CD4-positive, alpha-beta memory T cell (primary cell): ENCODE results near the gene EPHB2. TPM values are rescaled to one million over a fixed set of nuclear protein-coding genes. Genes with fewer than 3 reads are reported as not detected.
"Not testable (repeated sequence)": the region's sequence is repeated elsewhere in the genome, so short reads cannot be mapped to it uniquely, and the experiment has no call there.

Experiments used
- CTCF ChIA-PET: fragments of 350-600 bp; sonication (Branson Sonifier 250); formaldehyde crosslinking; loops from one replicate; lab custom pipeline; 2021; ENCODE audit warnings: inconsistent platforms; ENCODE audit not compliant: partially characterized antibody; lab: Charles Lee
- POLR2A ChIA-PET: fragments of 350-600 bp; sonication (Branson Sonifier 250); formaldehyde crosslinking; loops from one replicate; lab custom pipeline; 2021; ENCODE audit not compliant: partially characterized antibody; lab: Charles Lee
- DNase-seq, 5 donors: peaks; one replicate each; pipeline versions ENCODE4 v3.0.0 to v3.0.0-alpha.2; 2020 to 2022; ENCODE audit warnings: mixed read lengths in 1 of 5
- H3K27ac ChIP-seq: one replicate; pipeline ENCODE4 v1.7.0; 2013; ENCODE audit warnings: low read depth, low read length
- H3K27me3 ChIP-seq: 2 replicates; pipeline ENCODE4 v1.7.0; 2013; ENCODE audit warnings: mild to moderate bottlenecking, low read length, moderate library complexity; ENCODE audit not compliant: insufficient read depth
- H3K36me3 ChIP-seq: 2 replicates; pipeline ENCODE4 v1.7.0; 2013; ENCODE audit warnings: mild to moderate bottlenecking, low read length, moderate library complexity; ENCODE audit not compliant: insufficient read depth
- H3K4me1 ChIP-seq: 2 replicates; pipeline ENCODE4 v1.7.0; 2013; ENCODE audit warnings: mild to moderate bottlenecking, low read length, moderate library complexity; ENCODE audit not compliant: insufficient read depth
- H3K4me3 ChIP-seq, 2 donors: one replicate each; pipeline ENCODE4 v1.7.0; 2013; ENCODE audit warnings: low read length in 2 of 2, mild to moderate bottlenecking in 1 of 2
- H3K9me3 ChIP-seq, 2 donors: one replicate each; pipeline ENCODE4 v1.7.0; 2013; ENCODE audit warnings: low read length in 2 of 2, control low read depth in 1 of 2; ENCODE audit not compliant: control insufficient read depth in 1 of 2
- H3K27ac Mint-ChIP-seq, 7 donors: one replicate each; pipeline ENCODE4 v1.8.0; 2020 to 2021; ENCODE audit warnings: mixed read lengths in 7 of 7, mild to moderate bottlenecking in 6 of 7, inconsistent platforms in 3 of 7, moderate library complexity in 3 of 7
- H3K27me3 Mint-ChIP-seq, 2 donors: one replicate each; pipeline ENCODE4 v1.8.0; 2020 to 2021; ENCODE audit warnings: mixed read lengths in 2 of 2
- H3K36me3 Mint-ChIP-seq, 2 donors: one replicate each; pipeline ENCODE4 v1.8.0; 2020 to 2021; ENCODE audit warnings: mixed read lengths in 2 of 2, inconsistent platforms in 1 of 2, mild to moderate bottlenecking in 1 of 2
- H3K4me1 Mint-ChIP-seq, 4 donors: one replicate each; pipeline ENCODE4 v1.8.0; 2020 to 2021; ENCODE audit warnings: mixed read lengths in 4 of 4, mild to moderate bottlenecking in 1 of 4
- H3K4me3 Mint-ChIP-seq, 8 donors: one replicate each; pipeline ENCODE4 v1.8.0; 2020 to 2021; ENCODE audit warnings: mixed read lengths in 8 of 8, mild to moderate bottlenecking in 7 of 8, moderate library complexity in 6 of 8, inconsistent platforms in 3 of 8
- H3K9me3 Mint-ChIP-seq, 8 donors: one replicate each; pipeline ENCODE4 v1.8.0; 2020 to 2021; ENCODE audit warnings: mixed read lengths in 8 of 8, mild to moderate bottlenecking in 5 of 8, inconsistent platforms in 3 of 8, moderate library complexity in 1 of 8
- intact Hi-C: fragments of 100-400 bp; cut with micrococcal nuclease; formaldehyde crosslinking; loops from one replicate; pipeline ENCODE4 v1.15.1; 2023
- polyA plus RNA-seq, 2 donors: library from polyadenylated mRNA; unstranded; fragments of 300-500 nt; fragmentation: Illumina TruSeq; gene quantifications; one replicate each; pipeline ENCODE4 v1.2.3, GENCODE V29; 2021
- total RNA-seq, 2 experiments: library from RNA; stranded (reverse); gene quantifications; one replicate each; pipeline ENCODE4 v1.2.3, GENCODE V29; 2021

The EPHB2 gene
- total and polyA plus RNA-seq, 4 experiments from 2014 or later = 0.35 to 0.36 TPM; not detected in 2

- Mint-ChIP-seq H3K4me3 (no peak overlapping the region), H3K27me3 (peaks cover 15 to 25% of the 10 kb centered on the region in 2 donors)
- POLR2A ChIA-PET = interaction anchor here (1.0 kb wide), 1 partner anchor 225 kb away, joined by 3 read pairs; no protein-coding TSS in a partner anchor
Measured at GRCh38 chr1:22704440-22705067, 6.1 kb upstream of the EPHB2 start.

DNA sequence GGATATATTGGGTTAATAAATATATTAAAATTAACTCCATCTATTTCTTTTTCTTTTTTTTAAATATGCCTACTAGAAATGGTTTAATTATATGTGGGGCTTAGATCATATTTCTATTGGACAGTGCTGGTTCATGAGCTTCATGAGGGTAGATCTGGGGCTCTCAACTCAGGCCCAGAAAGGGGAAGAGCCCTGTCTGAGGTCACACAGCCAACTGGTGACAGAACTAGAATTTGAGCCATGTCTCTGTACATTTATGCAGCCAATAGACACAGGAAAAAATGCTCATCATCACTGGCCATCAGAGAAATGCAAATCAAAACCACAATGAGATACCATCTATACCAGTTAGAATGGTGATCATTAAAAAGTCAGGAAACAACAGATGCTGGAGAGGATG is 5.1 kb upstream of the EPHB2 start:
- CTCF ChIA-PET = interaction anchor here (0.8 to 2.2 kb wide), 8 partner anchors 12 to 301 kb away, joined by 3 to 10 read pairs (median 4); no protein-coding TSS in a partner anchor
- H3K36me3 ChIP-seq = no peaks in the 10 kb centered on the region

More at GRCh38 chr1:22704440-22705067, 6.1 kb upstream of the EPHB2 start:
- Mint-ChIP-seq H3K36me3 (no peaks in the 10 kb centered on the region), H3K27ac (no peak overlapping the region), H3K4me1 (peaks cover 0 to 9% (median under 1%) of the 10 kb centered on the region in 4 donors), H3K9me3 (no peaks in the 10 kb centered on the region)
- no peaks in the 10 kb centered on the region for H3K36me3 ChIP-seq
- intact Hi-C loops = no loop called here
- H3K27me3 ChIP-seq = peaks cover 2% of the 10 kb centered on the region
- CTCF ChIA-PET = interaction anchor here (0.6 to 2.2 kb wide), 18 partner anchors 10 to 300 kb away, joined by 3 to 10 read pairs (median 4); no protein-coding TSS in a partner anchor
- no peaks in the 10 kb centered on the region for H3K4me1 ChIP-seq
- no peaks in the 10 kb centered on the region for H3K9me3 ChIP-seq
- peak; percentile 47 to 69 (median 52) for DNase-seq
- H3K4me3 ChIP-seq = no peak overlapping the region
- H3K27ac ChIP-seq = no peak overlapping the region

GRCh38 chr1:22706100-22706499 is 4.5 kb upstream of the EPHB2 start:
- H3K27ac ChIP-seq, POLR2A ChIA-PET, H3K4me3 Mint-ChIP-seq, H3K9me3 ChIP-seq, H3K27me3 ChIP-seq, H3K27ac Mint-ChIP-seq, H3K4me3 ChIP-seq, H3K9me3 Mint-ChIP-seq, H3K36me3 Mint-ChIP-seq, H3K36me3 ChIP-seq, DNase-seq, H3K4me1 ChIP-seq, intact Hi-C loops: not testable (repeated sequence)
- H3K27me3 Mint-ChIP-seq = peaks cover 17 to 25% of the 10 kb centered on the region in 2 donors
- CTCF ChIA-PET = interaction anchor here (0.8 to 2.2 kb wide), 3 partner anchors 11 to 259 kb away, joined by 3 to 10 read pairs (median 3); no protein-coding TSS in a partner anchor
- H3K4me1 Mint-ChIP-seq = peaks cover 0 to 12% (median 3%) of the 10 kb centered on the region in 4 donors

More for the DNA sequence above, 5.1 kb upstream of the EPHB2 start:
- Histone ChIP-seq H3K4me3 (no peak overlapping the region), H3K4me1 (no peaks in the 10 kb centered on the region), H3K27ac (no peak overlapping the region), H3K9me3 (no peaks in the 10 kb centered on the region), H3K27me3 (peaks cover 6% of the 10 kb centered on the region)
- no peak overlapping the region for H3K4me3 Mint-ChIP-seq
- POLR2A ChIA-PET = no interaction called here
- no peaks in the 10 kb centered on the region for H3K9me3 Mint-ChIP-seq
- H3K36me3 Mint-ChIP-seq = no peaks in the 10 kb centered on the region
- H3K27ac Mint-ChIP-seq = no peak overlapping the region
- H3K27me3 Mint-ChIP-seq = peaks cover 18 to 25% of the 10 kb centered on the region in 2 donors
- peaks cover 0 to 12% (median 3%) of the 10 kb centered on the region in 4 donors for H3K4me1 Mint-ChIP-seq
- no peak for DNase-seq
- intact Hi-C loops = no loop called here

GRCh38 chr1:22708777-22709176 is 1.9 kb upstream of the EPHB2 start:
- intact Hi-C loops = no loop called here
- no peak for DNase-seq
- Histone ChIP-seq H3K27ac (no peak overlapping the region), H3K9me3 (no peaks in the 10 kb centered on the region), H3K36me3 (no peaks in the 10 kb centered on the region), H3K4me1 (peaks cover 9% of the 10 kb centered on the region), H3K27me3 (peaks cover 16% of the 10 kb centered on the region), H3K4me3 (no peak overlapping the region)
- H3K36me3 Mint-ChIP-seq = no peaks in the 10 kb centered on the region
- POLR2A ChIA-PET = no interaction called here
- no peaks in the 10 kb centered on the region for H3K9me3 Mint-ChIP-seq
- peak overlapping the region in 3 of 8 donors; percentile 25 to 56 (median 35) for H3K4me3 Mint-ChIP-seq
- peaks cover 3 to 25% (median 14%) of the 10 kb centered on the region in 4 donors for H3K4me1 Mint-ChIP-seq
- H3K27me3 Mint-ChIP-seq = peaks cover 34 to 45% of the 10 kb centered on the region in 2 donors
- no peak overlapping the region for H3K27ac Mint-ChIP-seq
- CTCF ChIA-PET = interaction anchor here (1.0 kb wide), 1 partner anchor 11 kb away, joined by 3 read pairs; no protein-coding TSS in a partner anchor

DNA sequence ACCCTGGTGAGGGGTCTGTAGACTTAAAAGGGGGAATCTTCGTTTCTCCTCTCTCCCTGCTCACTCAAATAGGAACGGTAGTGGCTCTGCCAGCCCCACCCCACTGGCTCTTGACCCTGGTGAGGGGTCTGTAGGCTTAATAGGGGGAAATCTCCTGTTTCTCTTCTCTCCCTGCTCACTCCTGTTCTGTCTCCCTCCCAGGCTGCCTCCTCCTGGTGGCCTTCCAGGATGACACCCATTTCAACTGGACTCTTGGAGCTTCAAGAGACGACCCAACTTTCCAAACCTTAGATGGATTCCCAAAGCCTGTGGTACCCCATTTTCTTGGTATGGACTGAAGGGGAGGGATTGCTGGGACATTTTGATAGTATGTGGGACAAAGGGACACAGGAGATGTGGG is 1.4 kb upstream of the EPHB2 start:
- H3K4me3 ChIP-seq = no peak overlapping the region
- Mint-ChIP-seq H3K27ac (no peak overlapping the region), H3K36me3 (no peaks in the 10 kb centered on the region), H3K27me3 (peaks cover 38 to 49% of the 10 kb centered on the region in 2 donors), H3K4me1 (peaks cover 3 to 25% (median 14%) of the 10 kb centered on the region in 4 donors), H3K9me3 (no peaks in the 10 kb centered on the region), H3K4me3 (peak overlapping the region in 2 of 8 donors; percentile 58 to 82)
- no peak overlapping the region for H3K27ac ChIP-seq
- CTCF ChIA-PET = no interaction called here
- H3K9me3 ChIP-seq = no peaks in the 10 kb centered on the region
- no peak for DNase-seq
- peaks cover 9% of the 10 kb centered on the region for H3K4me1 ChIP-seq
- POLR2A ChIA-PET = no interaction called here
- H3K27me3 ChIP-seq = peaks cover 20% of the 10 kb centered on the region
- intact Hi-C loops = no loop called here
- H3K36me3 ChIP-seq = no peaks in the 10 kb centered on the region

GRCh38 chr1:22709891-22710700 is 543 bp upstream of the EPHB2 start:
- POLR2A ChIA-PET = no interaction called here
- H3K36me3 ChIP-seq = no peaks in the 10 kb centered on the region
- CTCF ChIA-PET = no interaction called here
- DNase-seq = peak in 3 of 5 donors; percentile 12 to 14 (median 13)
- no peak overlapping the region for H3K27ac ChIP-seq
- Mint-ChIP-seq H3K4me3 (peak overlapping the region in 7 of 8 donors; percentile 40 to 82 (median 73)), H3K9me3 (no peaks in the 10 kb centered on the region), H3K36me3 (no peaks in the 10 kb centered on the region), H3K27ac (no peak overlapping the region), H3K4me1 (peaks cover 3 to 25% (median 14%) of the 10 kb centered on the region in 4 donors), H3K27me3 (peaks cover 40 to 55% of the 10 kb centered on the region in 2 donors)
- H3K9me3 ChIP-seq = no peaks in the 10 kb centered on the region
- H3K4me3 ChIP-seq = no peak overlapping the region
- H3K4me1 ChIP-seq = peaks cover 9% of the 10 kb centered on the region
- intact Hi-C loops = no loop called here
- peaks cover 21% of the 10 kb centered on the region for H3K27me3 ChIP-seq

- peaks cover 9% of the 10 kb centered on the region for H3K4me1 ChIP-seq
- H3K9me3 ChIP-seq = no peaks in the 10 kb centered on the region
- no peak overlapping the region for H3K27ac ChIP-seq
- no peak for DNase-seq
- no peaks in the 10 kb centered on the region for H3K36me3 Mint-ChIP-seq
- H3K27me3 ChIP-seq = peaks cover 21% of the 10 kb centered on the region
- H3K27me3 Mint-ChIP-seq = peaks cover 43 to 55% of the 10 kb centered on the region in 2 donors
- CTCF ChIA-PET = interaction anchor here (1.0 kb wide), 1 partner anchor 8 kb away, joined by 3 read pairs; no protein-coding TSS in a partner anchor
- POLR2A ChIA-PET = no interaction called here
- no peak overlapping the region for H3K4me3 ChIP-seq
- intact Hi-C loops = no loop called here
- no peak overlapping the region for H3K4me3 Mint-ChIP-seq
- peaks cover 3 to 25% (median 14%) of the 10 kb centered on the region in 4 donors for H3K4me1 Mint-ChIP-seq
- no peaks in the 10 kb centered on the region for H3K9me3 Mint-ChIP-seq
- H3K27ac Mint-ChIP-seq = no peak overlapping the region
- H3K36me3 ChIP-seq = no peaks in the 10 kb centered on the region
Measured at GRCh38 chr1:22711071-22711470, 432 bp downstream of the EPHB2 start.
